NOMO-1 (cell line): ENCODE measurements around the gene MCC.
A peak's percentile ranks its signal among the peaks of the same experiment; 100 is the strongest.

Experiments used
- DNase-seq, 2 experiments: peaks; one replicate each; lab custom pipeline; 2025; ENCODE audit not compliant: unreplicated experiment in 2 of 2; lab: John Stamatoyannopoulos, UW

The MCC gene

DNA sequence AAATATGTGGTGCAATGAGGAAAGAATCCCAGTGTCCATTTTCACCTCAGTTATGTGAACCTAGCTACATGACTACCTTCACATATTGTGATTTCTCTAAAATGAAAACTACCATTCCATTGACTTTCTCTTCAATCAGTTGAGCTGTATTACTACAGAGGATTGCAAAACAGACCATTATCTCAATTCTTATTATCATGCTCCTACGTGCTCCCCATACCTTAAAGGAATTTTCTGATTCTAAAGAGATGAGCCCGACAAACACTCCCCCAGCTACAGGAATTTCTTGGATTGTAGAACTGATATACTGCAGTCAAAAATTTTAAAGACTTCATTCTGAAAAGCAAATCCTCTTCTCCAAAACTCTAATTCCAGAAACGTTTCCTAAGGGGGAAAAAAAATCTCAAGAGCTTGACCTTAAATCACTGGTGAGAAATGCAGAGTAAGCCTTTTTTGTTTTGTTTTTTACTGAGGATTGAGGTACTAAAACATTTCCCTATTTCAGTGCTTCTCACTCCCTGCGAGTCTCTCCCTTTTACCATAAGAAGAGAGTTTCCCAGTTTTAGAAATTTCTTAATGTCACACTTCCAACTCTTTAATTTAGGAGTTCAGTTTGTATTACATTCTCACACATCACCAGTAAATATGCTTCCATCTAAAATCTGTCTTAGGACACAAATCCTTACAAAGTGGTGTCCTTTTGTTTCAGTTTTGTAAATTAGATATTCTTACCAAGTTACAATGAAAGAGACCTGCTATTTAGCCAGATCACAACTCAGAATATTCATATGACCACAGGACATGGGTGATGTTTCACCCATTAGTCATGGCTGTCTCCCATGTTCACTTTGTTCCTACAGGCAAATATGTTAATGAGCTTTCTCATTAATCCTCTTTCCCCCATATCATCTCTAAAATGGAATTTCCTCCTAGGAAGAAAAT, 257.3 kb downstream of the MCC start:
- no peak for DNase-seq

DNA sequence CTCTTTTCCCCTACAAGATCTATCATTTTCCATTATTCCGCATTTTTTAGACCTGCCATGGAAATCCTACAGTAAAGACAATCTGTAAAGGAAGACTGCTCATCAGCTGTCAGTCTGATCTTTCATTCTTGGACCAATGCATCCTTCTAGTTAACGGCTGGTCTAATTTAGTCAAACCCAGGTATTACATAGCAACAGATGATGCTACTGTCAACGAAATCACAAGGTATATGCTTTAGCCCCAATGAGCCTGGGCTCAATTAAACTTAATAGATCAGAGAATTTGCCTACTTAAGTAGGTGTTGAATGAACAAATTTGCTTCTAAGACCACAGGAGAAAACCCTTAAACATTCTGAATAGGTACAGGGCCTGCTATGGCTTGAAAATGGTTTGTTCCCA, 260.5 kb downstream of the MCC start:
- DNase-seq: no peak

DNA sequence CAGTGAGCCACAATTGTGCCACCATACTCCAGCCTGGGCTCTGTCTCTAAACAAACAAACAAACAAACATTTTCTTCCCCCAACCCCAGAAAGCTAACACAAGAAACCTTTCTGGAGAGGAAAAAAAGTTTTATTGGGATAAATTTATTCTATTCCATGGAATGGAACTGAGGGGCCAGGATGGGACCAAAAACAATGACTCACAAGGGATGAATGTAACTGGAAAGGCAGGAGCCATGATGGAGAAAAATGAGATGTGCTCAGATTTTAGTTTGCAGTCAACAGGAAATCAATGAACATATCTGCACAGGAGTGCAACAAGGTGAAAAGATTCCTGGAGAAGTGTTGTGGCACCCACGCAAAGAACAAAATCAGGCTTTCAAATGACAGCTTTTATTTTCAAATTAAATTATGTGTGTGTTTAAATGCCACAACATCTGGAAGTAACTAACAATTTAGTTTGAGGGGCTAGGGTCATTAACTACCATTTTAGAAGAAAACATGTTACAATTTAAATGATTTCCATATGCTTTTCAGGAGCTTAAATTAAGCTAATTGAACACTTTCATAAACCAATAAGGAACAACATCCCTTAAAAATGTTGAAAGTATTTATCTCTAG, 262.0 kb downstream of the MCC start:
- DNase-seq: no peak

DNA sequence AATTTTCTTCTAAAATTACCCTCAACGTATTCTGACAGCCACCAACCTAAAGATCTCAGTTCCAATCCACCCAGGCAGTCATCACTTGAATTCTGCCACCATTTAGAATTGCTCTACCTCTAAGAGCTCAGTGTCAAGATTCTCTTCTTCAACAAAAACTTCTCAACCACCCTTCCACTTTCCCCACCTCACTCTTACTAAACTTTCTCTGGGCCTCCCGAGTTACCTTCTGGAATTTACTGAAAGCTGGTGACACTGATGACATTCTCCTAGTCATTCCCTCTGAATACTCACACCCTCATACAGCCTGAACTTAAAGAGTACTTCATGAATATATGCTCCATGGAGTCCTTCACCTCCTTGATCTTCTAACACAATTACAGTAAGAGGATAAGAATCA, 263.0 kb downstream of the MCC start:
- no peak for DNase-seq

DNA sequence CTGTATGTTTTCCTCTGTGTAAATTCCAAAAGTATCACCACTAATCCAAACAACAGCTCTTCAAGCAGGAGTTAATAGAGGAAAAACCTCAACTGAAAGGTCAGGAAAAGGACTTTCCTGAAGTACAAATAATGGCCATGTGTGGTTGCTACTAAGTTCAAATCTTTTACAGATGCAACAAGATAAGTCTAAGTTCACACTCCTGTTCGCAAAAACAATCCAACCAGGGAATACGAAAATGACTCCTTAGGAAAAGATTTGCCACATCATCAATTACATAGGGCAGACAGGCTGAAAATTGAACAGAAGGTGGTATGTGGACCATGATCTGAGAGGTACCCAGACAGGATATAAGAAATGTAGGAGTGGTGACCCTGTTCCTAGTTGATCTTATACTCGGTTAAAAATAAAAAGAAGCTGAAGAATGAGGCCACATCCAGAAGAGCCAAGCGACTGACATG, 263.6 kb downstream of the MCC start:
- no peak for DNase-seq

DNA sequence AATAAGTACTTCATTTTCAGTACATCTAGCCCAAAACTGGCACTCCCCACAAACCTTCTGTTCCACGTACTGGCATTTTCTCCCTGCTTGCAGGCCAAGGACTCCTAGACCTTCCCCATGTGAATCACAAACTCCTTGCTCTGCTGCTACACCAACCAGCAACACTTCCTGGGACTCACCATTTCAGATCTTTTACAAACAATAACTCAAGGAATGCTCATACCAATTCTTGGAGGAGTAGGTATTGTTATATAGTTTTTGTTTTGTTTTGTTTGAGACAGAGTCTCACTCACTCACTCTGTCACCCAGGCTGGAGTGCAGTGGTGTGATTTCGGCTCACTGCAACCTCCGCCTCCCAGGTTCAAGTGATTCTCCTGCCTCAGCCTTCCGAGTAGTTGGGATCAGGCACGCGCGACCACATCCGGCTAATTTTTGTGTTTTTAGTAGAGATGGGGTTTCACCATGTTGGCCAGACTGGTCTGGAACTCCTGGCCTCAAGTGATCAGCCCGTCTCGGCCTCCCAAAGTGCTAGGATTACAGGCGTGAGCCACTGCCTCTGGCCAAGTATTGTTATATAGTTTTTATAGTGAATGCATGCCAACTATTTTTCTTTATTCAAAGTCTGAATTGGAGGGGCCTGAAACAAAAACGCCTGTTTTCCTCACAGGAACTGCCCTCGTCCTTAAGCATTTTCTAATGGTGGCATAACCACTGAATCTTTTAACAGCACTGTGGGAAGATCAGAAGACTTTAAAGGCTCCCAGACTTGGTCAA, 264.2 kb downstream of the MCC start:
- DNase-seq: no peak

DNA sequence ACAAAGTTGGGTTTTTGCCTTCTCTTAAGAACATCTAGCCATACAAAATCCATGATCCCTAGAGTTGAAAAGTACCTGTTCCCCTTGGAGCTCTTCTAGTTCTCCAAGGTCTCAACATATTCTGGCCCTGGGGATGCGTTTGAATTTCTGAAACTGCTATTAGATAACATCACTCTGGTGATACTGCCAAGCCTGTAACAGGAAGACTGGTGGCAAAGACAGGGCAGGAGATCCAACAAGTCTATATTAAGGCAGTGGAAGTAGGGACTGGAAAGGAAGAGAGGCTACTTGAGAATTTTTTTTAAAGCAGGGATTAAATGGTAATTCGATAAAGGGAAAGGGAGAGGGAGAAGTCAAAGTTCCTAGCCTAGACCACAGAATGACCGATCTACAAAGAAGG, 264.9 kb downstream of the MCC start:
- no peak for DNase-seq

DNA sequence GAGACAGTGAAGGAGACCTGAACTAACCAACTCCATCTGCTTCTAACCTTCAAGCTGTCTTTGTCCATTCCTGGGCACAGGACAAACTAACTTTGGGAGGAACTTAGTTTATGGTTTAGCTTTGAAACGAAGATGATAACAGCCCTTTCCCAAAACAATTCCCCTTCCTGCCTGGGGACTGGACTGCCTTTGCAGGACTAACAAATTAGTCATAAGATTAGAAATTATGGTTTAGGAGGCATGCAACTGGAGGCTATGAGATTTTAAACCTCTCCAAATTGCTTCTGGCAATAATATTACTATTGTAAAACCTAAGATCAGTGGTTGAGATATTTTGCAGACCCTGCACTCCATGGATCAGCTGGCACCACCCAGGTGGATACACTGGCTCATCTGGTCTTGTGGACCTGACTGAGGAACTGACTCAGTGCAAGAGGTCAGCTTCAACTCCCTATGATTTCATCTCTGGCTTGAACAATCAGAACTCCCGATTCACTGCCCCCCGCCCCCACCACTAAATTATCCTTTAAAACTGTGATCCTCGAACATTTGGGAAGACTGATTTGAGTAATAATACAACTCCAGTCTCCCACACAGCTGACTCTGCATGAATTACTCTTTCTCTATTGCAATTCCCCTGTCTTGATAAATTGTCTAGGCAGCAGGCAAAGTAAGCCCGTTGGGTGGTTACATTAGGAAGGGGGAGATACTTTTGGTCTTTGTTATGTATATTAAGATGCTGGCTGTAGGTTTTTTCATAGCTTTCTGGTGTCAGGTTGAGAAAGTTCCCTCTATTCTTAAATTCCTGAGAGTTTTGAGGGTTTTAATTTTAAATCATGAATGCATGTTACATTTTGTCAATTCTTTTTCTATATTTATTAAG, 266.7 kb downstream of the MCC start:
- DNase-seq: no peak

DNA sequence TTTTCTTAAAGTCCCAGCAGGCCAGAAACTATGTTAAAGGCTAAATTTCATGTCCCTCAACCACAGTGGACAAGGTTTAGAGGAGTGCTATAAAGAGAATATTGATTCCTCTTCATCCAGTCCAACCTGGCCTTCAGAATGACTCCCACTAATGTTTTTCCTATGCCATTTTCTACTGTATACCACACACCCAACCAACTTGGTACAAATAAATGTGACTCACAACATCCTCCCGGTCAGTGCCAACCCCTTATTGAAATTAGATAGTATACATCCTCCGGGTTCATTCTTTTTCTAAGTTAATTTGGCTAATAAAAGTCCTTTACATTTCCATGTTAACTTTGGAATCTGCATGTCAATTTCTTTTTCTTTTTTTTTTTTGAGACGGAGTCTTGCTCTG, 268.6 kb downstream of the MCC start:
- DNase-seq: no peak

DNA sequence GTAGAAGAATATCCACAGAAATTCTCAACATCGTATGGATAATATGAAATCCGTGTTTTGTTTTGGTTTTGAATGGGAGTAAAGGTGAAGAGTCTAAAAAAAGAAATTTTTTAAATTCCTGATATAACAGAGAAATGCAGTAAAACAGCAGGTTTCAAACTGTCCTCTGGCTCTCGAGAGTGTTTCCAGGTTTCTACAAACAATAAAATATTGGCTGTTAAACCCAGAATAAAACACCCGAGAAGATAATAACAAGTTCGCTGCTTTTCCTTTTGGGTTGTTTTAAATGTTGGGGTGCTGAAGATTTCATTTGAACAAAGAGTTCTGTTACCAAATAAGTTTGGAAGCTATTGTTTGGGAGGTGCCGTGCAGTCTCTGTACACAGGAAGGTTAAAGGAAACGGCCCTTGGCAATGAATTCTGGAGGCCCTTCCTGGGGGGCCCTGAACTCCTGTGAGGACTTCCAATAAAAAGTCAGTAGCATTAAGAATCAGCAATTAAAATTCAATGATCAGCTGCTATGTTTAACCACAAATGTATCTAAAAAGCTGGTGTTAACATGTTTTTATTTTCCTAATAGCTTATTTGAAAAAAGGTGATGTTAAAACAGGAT, 269.2 kb downstream of the MCC start:
- DNase-seq: no peak

DNA sequence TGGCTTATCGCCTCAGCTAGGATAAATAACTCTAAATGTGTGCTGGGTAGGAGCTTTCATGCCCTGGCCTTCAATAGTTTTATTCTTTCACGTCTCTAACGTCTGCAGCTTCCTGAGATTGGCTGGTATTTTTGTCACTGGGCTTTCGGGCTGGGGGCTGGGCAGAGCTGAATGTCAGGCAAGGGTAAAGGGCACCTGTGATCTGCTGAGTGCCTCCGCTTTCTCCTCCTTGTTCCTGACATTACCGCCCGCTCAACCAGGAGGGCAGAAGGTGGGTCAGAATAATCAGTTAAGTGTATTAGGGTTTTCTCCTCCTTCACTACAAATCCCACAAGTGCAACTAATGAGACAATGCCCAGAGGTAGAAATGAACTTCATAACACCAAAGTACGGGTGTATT, 270.1 kb downstream of the MCC start:
- no peak for DNase-seq

DNA sequence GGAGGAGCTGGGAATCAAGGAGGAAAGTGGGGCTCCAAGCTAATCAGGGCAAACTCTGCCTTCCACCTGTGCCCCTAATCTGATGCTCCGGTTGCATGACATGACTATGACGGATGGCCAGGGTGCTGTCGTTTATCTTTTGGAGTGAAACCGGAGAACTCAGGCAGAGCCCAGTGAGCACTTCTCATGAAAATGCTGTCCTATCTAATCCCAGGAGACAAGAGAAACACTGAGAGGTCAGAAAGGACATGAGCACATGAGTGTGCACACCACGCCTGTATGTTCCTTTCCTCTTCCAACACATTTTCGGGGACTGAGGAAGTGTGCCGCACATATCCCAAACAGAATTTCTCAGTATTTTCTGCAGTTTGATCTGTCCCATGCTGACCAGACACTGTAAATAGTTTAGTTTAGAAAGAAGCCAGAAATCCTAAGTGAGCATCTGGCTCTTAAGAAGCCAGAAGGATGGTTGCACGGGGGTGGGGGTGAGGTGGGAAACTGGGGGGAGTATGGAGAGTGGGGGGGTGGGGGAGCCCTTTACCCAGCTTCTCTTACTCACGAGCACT, 270.6 kb downstream of the MCC start:
- no peak for DNase-seq

DNA sequence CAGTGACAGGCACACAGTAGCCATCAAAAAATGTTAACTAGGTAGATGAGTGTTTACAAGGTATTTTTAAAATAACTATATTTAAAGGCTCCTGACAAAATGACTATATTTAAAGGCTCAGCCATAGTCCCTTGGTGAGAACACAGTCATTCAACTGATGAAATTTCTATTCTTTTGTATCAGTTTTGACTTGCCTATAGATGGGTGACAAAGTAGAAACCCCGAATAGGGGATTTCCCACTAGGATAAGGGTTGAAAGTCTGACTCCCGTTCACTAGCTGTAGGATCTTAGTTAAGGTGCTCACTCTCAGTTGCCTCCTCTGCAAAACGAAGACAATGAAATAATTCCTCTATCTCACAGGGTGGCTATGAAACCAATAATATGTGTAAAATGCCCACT, 271.7 kb downstream of the MCC start:
- no peak for DNase-seq

DNA sequence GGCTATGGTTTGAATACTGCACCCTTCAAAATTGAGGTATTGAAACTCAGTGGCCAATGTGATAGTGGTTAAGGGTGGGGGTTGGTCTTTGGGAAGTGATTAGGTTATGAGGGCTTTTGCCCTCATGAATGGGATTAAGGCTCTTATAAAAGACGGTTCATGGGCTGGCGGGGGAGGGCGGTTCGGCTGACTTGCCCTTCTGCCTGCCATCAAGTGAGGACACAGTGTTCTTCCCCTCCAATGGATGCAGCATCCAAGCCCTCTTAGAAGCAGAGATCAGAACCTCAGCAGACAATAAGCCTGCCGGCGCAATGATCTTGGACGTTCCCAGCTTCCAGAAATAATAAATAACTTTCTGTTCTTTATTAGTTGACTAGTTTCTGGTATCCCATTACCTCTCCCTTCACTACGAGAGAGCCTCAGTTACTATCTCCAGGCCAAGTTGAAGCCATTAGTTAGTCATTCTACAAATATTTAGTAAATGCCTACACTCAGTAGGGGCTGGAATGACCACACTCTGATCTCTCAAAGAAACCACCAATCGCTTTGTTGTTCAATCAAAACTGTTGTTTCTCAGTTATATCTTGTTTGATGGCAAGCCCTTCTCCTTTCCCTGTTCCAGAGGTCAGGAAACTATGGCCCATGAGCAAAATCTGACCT, 272.7 kb downstream of the MCC start:
- DNase-seq: no peak

DNA sequence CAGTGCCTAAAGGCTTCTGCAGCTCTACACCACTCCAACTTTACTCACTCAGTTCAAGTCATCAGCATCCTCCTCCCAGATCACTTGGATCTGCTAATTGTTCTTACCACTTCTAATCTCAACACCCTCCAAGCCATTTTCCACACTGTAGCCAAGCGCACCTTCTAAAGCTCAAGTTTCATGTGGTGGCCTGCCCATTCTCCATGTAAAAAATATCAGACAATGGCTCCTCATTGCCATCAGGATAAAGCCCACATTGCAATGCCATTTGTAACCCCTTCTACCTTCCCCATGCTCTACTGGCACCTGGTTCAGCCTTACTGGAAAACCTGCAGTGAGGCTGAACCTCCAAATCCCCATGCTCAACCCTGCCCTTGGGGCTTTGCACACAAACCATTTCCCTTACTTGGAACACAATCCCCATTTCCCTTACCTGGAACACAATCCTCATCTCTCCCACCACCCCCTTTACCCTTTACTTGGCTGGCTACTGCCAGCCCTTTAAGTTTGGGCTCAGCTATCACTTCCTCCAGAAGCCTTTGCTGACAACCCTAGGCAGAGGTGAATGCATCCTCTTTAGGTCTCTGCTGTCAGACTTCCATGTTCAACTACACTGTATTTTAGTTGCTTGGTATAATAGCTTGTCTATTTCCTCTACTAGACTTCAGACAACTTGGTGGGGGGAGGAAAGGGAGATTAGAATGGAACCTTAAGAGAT, 273.5 kb downstream of the MCC start:
- no peak for DNase-seq

DNA sequence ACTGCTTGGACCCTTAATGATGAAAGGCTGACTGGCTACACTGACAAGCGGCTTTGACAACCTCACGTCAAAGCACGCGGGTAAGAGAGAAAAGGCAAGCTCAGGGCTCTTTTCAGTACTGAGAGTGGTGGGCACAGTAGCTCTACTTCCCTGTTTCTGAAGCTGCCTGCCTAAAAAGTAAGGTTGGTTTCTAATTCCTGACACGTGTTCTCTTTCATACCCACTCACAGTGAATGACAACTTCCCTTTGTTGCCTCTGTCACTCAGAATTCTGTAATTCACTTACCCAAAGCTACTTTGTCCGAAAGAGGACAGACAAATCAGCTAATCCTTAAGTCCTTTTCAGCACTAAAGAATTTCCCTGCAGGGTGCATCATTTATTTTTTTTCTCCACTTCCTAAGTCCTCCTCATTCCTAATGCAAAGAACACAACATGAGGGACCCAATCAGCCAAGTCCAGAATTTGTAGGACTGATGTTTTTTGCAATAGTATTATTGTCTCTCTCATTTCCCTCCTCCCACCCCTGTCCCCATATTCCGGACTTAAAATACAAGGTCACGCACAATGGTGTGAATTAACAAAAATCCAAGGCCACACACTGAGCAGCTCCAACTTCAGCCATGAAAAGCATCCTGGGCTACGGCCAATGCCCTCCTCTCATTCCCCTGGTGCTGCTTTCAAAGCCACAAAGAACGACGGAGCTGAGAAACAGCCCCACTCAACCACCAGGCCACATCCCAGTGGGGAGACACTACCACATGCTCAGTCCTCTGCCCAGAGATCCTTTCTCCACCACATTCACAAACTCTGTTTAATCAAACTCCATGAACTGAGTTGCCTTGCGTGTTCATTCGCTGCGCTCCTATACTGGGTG, 274.5 kb downstream of the MCC start:
- peak; percentile 15 to 32 for DNase-seq

DNA sequence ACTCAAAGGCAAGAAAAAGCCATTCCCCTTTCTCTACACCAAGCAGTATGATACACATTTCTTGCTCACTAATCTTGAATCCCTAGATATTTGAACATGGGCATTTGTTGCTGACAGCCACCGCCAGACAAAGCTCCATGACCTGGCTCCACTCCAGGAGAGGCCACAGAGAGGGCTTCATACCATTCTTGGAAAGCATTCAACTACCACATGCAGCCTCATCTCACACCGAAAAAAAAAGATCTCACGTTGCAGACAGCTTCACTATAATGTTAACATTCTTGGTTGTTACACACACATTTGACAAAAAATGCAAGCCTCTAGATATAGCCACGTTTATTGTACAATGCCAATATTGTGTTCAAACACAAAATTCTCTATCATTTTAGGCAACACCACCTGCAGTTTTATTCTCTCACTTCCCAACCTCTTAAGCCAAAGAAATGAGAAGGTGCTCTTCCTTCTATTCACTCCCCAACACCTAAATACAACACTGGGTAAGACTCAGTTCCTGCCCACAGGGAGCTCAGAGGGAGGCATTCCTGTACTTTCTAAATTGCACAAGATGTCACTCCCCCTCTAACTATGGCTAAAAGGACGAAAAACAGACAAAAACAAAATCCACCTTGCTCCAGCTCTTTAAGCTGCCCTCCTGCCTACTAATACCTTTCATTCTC, 275.9 kb downstream of the MCC start:
- DNase-seq: no peak
